GM12801 (cell line): ENCODE measurements around the gene SHANK2.

Source experiments
- CTCF ChIP-seq: IDR thresholded peaks from one replicate; pipeline ENCODE4 v1.5.1; 2011; ENCODE audit warnings: control low read depth; ENCODE audit not compliant: insufficient read length; ENCODE audit errors: extremely low read depth

Gene SHANK2

GRCh38 chr11:71228961-71229360 lies 23.4 kb downstream of the SHANK2 start:
- TF ChIP-seq CTCF: no peak

- TF ChIP-seq CTCF: no peak
These were observed 25.2 kb downstream of the SHANK2 start for GRCh38 chr11:71227058-71227659.

- TF ChIP-seq CTCF: no peak
These were observed 28.4 kb downstream of the SHANK2 start for GRCh38 chr11:71223671-71224660.

- no peak for TF ChIP-seq CTCF
These were observed 29.3 kb downstream of the SHANK2 start for GRCh38 chr11:71223081-71223405.

GRCh38 chr11:71222318-71223080 lies 29.9 kb downstream of the SHANK2 start:
- TF ChIP-seq CTCF: no peak

GRCh38 chr11:71221821-71222220 lies 30.6 kb downstream of the SHANK2 start:
- TF ChIP-seq CTCF: no peak

GRCh38 chr11:71221201-71221600 lies 31.2 kb downstream of the SHANK2 start:
- no peak for TF ChIP-seq CTCF
